HepG2 (cell line): ENCODE results near the gene CNN3. TPM values are rescaled to one million over a fixed set of nuclear protein-coding genes. Genes with fewer than 3 reads are reported as not detected.

Source experiments
- ATAC-seq: fragments of 200-7000 bp; cut with Tn5 transposase; 3 replicates; pipeline ENCODE4 v1.9.1; 2020; ENCODE audit warnings: mild to moderate bottlenecking, moderate library complexity
- BruUV-seq: library from RNA; stranded (reverse); fragments of 400-500 nt; replicated peaks from 2 replicates; lab custom pipeline; 2021; lab: Mats Ljungman, UMichigan
- CTCF ChIA-PET: fragments of 300-600 bp; formaldehyde crosslinking; extraction: SDS; loops from one replicate; lab custom pipeline; 2021; ENCODE audit warnings: low total read pairs, inconsistent platforms, low intra/inter-chr PET ratio; lab: Yijun Ruan, JAX
- POLR2A ChIA-PET: fragments of 350-600 bp; sonication (Branson Sonifier 250); formaldehyde crosslinking; loops from one replicate; lab custom pipeline; 2020; ENCODE audit warnings: antibody characterized with exemption, inconsistent platforms; lab: Yijun Ruan, JAX
- DNase-seq: peaks from one replicate; pipeline ENCODE4 v3.0.0-alpha.2; 2015; ENCODE audit warnings: low spot score
- FAIRE-seq: peaks from 3 replicates; lab custom pipeline; 2011; peaks lifted over from hg19 to GRCh38; lab: Jason Lieb, UNC
- H2AFZ ChIP-seq: one replicate; pipeline ENCODE4 v1.6.1; 2011; ENCODE audit warnings: low read length, inconsistent platforms
- H3K27ac ChIP-seq: fragments of 300-600 bp; 3 replicates; pipeline ENCODE4 v1.8.0; 2011; ENCODE audit warnings: mixed run types, mild to moderate bottlenecking, mixed read lengths, low read length, inconsistent platforms; ENCODE audit not compliant: insufficient read depth; ENCODE audit errors: extremely low read length
- H3K27me3 ChIP-seq, 2 experiments: fragments of 200-600 bp in 1 of 2; 2 replicates in 1 of 2; 3 replicates in 1 of 2; pipeline versions ENCODE4 v1.6.0 to v1.8.0; 2011; ENCODE audit warnings: low read length in 2 of 2, mild to moderate bottlenecking in 2 of 2, moderate library complexity in 2 of 2, inconsistent platforms in 1 of 2; ENCODE audit not compliant: insufficient read depth in 2 of 2, control insufficient read depth in 1 of 2
- H3K36me3 ChIP-seq, 2 experiments: fragments of 200-600 bp in 1 of 2; replicated peaks in 1 of 2; 2 replicates in 1 of 2; 3 replicates in 1 of 2; pipeline versions ENCODE4 v1.5.1 to v1.8.0; 2011; ENCODE audit warnings: low read length in 2 of 2, inconsistent platforms in 1 of 2; ENCODE audit not compliant: insufficient read depth in 2 of 2, control insufficient read depth in 1 of 2
- H3K4me1 ChIP-seq: 2 replicates; pipeline ENCODE4 v1.5.1; 2012; ENCODE audit warnings: low read length, inconsistent platforms; ENCODE audit not compliant: insufficient read depth
- H3K4me2 ChIP-seq: 2 replicates; pipeline ENCODE4 v1.6.0; 2011; ENCODE audit warnings: low read depth, low read length, inconsistent platforms
- H3K4me3 ChIP-seq, 3 experiments: fragments of 200-600 bp in 1 of 3; sonication (generic), shearing (Covaris generic) in 1 of 3; replicated peaks in 1 of 3; 2 replicates each; pipeline ENCODE4 v1.5.1; 2011 to 2016; ENCODE audit warnings: low read length in 3 of 3, inconsistent platforms in 2 of 3, low read depth in 2 of 3, mild to moderate bottlenecking in 2 of 3, control low read depth in 1 of 3, mixed read lengths in 1 of 3; ENCODE audit not compliant: insufficient read depth in 1 of 3
- H3K79me2 ChIP-seq: one replicate; pipeline ENCODE4 v1.6.1; 2011; ENCODE audit warnings: low read length, inconsistent platforms; ENCODE audit not compliant: insufficient read depth
- H3K9ac ChIP-seq: 2 replicates; pipeline ENCODE4 v1.6.0; 2011; ENCODE audit warnings: mild to moderate bottlenecking, low read depth, low read length, inconsistent platforms; ENCODE audit not compliant: insufficient read depth
- H3K9me3 ChIP-seq: 2 replicates; pipeline ENCODE4 v1.5.1; 2012; ENCODE audit warnings: mild to moderate bottlenecking, low read length
- H4K20me1 ChIP-seq: 2 replicates; pipeline ENCODE4 v1.6.0; 2011; ENCODE audit warnings: inconsistent platforms, mild to moderate bottlenecking, low read length, moderate library complexity; ENCODE audit not compliant: insufficient read depth
- FOXP1 ChIP-seq, 2 experiments: fragments of 450-650 bp in 1 of 2; IDR thresholded peaks; 2 replicates each; pipeline ENCODE4 v1.6.1; 2017 to 2018; ENCODE audit warnings: antibody characterized with exemption in 1 of 2
- KMT2B ChIP-seq: IDR thresholded peaks from 2 replicates; pipeline ENCODE4 v1.6.1; 2016; ENCODE audit warnings: missing genetic modification reagents, missing compliant biosample characterization
- SALL2 ChIP-seq: sonication (generic); formaldehyde crosslinking; IDR thresholded peaks from 2 replicates; pipeline ENCODE4 v1.8.1; 2023; ENCODE audit warnings: mild to moderate bottlenecking, missing genetic modification reagents, inconsistent platforms
- SRF ChIP-seq: IDR thresholded peaks from 2 replicates; pipeline ENCODE4 v1.6.1; 2011; ENCODE audit warnings: mild to moderate bottlenecking, low read depth, low read length, moderate library complexity
- SRSF4 ChIP-seq: fragments of 200-400 bp; formaldehyde crosslinking; IDR thresholded peaks from one replicate; pipeline ENCODE4 v1.6.1; 2018; ENCODE audit warnings: mild to moderate bottlenecking, low read depth, low read length, moderate library complexity; ENCODE audit not compliant: poor library complexity, severe bottlenecking
- TEAD3 ChIP-seq: optimal IDR thresholded peaks from 2 replicates; pipeline ENCODE3; 2016; ENCODE audit warnings: borderline replicate concordance
- XBP1 ChIP-seq: sonication (generic); formaldehyde crosslinking; IDR thresholded peaks from 2 replicates; pipeline ENCODE4 v1.5.0; 2020; ENCODE audit warnings: missing genetic modification reagents
- WGBS: methylation state at CpG from one replicate; pipeline ENCODE4 v1.1.6; 2017; ENCODE audit warnings: low lambda C conversion rate; 5-methylcytosine and 5-hydroxymethylcytosine counted together
- in situ Hi-C: cut with HindIII; loops from 2 replicates; pipeline ENCODE4 v1.10.0; 2017; ENCODE audit warnings: low pct_unique_long_range_greater_than_20kb; ENCODE audit not compliant: extremely low pct_ligation_motif_present
- intact Hi-C: fragments of 100-400 bp; cut with micrococcal nuclease; formaldehyde crosslinking; loops from one replicate; pipeline ENCODE4 v1.10.0; 2022; ENCODE audit not compliant: unreplicated experiment
- polyA plus RNA-seq, 8 experiments: library from polyadenylated mRNA; depleted of rRNA in 3 of 8; stranded (reverse) in 7 of 8; unstranded in 1 of 8; fragments of >200 nt; fragmentation: Illumina TruSeq in 4 of 8; extraction: Trizol in 4 of 8; gene quantifications; 2 replicates each; pipeline versions ENCODE4 v1.2.1 to v1.2.3, GENCODE V29; 2011 to 2016; ENCODE audit warnings: low read depth in 4 of 8, missing spikeins in 1 of 8, mixed read lengths in 1 of 8; ENCODE audit not compliant: insufficient read depth in 1 of 8
- total RNA-seq, 5 experiments: library from RNA; depleted of rRNA; stranded (reverse); fragments of >200 nt; fragmentation: Illumina TruSeq; extraction: Trizol; gene quantifications; 2 replicates each; pipeline ENCODE4 v1.2.3, GENCODE V29; 2016; ENCODE audit warnings: low read depth in 1 of 5
- TF ChIP-seq, protein P1 (sequence below): sonication (generic); formaldehyde crosslinking; IDR thresholded peaks from 2 replicates; pipeline ENCODE4 v1.4.0; 2020; ENCODE audit warnings: missing genetic modification reagents, borderline replicate concordance

Gene CNN3
- total and polyA plus RNA-seq, 2 of the 13 experiments (the other 11 are each of a cell fraction or from before 2014, with no cell fraction given): 113 to 223 TPM

DNA sequence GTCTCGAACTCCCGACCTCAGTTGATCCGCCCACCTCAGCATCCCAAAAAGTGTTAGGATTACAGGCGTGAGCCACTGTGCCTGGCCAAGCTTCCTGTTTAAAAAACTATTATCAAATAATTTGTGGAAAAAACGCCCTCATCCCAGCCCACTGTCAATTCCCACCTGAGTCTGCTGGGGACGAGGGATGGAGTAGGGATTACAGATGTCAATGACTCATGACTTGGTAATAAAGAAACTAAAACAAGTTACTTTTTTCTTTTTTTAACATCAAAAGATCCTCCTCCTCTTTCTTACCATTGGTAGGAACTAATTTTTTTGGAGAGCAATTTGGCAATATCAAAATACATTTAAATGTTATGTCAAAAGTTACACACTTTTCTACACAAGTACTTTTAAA, 9.7 kb downstream of the CNN3 start:
- CTCF ChIA-PET: no interaction called here

DNA sequence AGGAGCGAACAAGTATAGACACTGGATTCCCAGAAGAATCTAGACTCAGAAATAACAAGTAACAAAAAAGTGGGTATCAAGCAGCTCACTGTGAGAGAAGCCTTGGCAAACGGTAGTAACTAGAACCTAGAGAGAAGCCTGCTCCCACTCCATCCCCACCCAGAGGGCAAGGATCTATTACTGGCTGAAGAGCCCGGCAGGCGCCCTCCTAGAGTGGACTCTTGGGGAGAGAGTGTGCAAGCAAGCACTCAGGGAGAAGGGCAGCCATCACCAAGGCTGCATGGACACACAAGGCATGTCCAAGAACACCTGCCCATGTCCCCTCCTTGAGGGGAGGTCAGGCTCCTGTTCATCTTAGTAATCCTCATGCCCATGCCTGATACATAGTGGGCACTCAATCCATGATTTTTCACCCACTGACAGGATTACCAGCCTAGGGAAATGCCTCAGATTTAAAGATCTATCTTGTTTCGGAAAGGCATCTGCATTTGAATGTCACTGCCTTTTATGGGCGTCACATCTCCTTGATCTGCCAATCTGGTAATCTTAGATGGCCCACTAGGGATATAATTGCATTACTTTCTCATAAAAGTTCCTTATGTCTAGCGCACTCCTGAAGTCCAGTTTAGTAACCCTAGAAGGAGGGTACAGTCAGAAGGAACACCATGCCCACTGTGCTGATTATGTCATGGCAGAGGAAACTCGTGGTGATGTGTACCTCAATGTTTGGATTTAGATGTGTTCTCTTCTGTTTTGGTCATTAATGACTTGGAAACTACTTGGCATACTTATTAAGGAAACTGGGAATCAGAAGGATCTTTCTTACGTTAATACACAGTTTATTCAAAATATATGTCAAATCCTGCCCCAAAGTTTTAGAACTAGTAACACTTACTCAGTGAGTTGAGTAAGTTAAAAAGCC, 14.4 kb downstream of the CNN3 start:
- no peak for FAIRE-seq
- POLR2A ChIA-PET: no interaction called here
- CTCF ChIA-PET: no interaction called here
- Histone ChIP-seq H3K27ac (peak overlapping the region; percentile 19), H2AFZ (no peak overlapping the region), H3K27me3 (no peaks in the 10 kb centered on the region), H3K36me3 (peaks cover 2 to 15% of the 10 kb centered on the region in 2 experiments; a peak in 4 of 5 replicates), H3K4me3 (no peak overlapping the region), H3K4me1 (peaks cover 45% of the 10 kb centered on the region), H4K20me1 (peaks cover 55% of the 10 kb centered on the region), H3K4me2 (peak overlapping the region; percentile 15; the same call in 1 of the 2 replicates), H3K79me2 (peaks cover 97% of the 10 kb centered on the region), H3K9me3 (no peaks in the 10 kb centered on the region), H3K9ac (no peak overlapping the region)
- TF ChIP-seq SRF: peak; percentile 87
- no peak for TF ChIP-seq XBP1 (CRISPR knock-in tag)
- TF ChIP-seq, protein P1, sequence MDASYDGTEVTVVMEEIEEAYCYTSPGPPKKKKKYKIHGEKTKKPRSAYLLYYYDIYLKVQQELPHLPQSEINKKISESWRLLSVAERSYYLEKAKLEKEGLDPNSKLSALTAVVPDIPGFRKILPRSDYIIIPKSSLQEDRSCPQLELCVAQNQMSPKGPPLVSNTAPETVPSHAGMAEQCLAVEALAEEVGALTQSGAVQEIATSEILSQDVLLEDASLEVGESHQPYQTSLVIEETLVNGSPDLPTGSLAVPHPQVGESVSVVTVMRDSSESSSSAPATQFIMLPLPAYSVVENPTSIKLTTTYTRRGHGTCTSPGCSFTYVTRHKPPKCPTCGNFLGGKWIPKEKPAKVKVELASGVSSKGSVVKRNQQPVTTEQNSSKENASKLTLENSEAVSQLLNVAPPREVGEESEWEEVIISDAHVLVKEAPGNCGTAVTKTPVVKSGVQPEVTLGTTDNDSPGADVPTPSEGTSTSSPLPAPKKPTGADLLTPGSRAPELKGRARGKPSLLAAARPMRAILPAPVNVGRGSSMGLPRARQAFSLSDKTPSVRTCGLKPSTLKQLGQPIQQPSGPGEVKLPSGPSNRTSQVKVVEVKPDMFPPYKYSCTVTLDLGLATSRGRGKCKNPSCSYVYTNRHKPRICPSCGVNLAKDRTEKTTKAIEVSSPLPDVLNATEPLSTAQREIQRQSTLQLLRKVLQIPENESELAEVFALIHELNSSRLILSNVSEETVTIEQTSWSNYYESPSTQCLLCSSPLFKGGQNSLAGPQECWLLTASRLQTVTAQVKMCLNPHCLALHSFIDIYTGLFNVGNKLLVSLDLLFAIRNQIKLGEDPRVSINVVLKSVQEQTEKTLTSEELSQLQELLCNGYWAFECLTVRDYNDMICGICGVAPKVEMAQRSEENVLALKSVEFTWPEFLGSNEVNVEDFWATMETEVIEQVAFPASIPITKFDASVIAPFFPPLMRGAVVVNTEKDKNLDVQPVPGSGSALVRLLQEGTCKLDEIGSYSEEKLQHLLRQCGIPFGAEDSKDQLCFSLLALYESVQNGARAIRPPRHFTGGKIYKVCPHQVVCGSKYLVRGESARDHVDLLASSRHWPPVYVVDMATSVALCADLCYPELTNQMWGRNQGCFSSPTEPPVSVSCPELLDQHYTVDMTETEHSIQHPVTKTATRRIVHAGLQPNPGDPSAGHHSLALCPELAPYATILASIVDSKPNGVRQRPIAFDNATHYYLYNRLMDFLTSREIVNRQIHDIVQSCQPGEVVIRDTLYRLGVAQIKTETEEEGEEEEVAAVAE (CRISPR knock-in tag): no peak
- TF ChIP-seq TEAD3: no peak
- ATAC-seq: peak; percentile 72
- WGBS: 86% methylated on average over 7 of the region's 9 CpGs
- no peak for DNase-seq
- in situ Hi-C loops (no loop called here), intact Hi-C loops (no loop called here)
- BruUV-seq: no TSS peak

More for the DNA sequence above, 9.7 kb downstream of the CNN3 start:
- in situ Hi-C loops: no loop called here
- H3K4me2 ChIP-seq: no peak overlapping the region
- no peaks in the 10 kb centered on the region for H3K9me3 ChIP-seq
- H3K79me2 ChIP-seq: peaks cover 99% of the 10 kb centered on the region
- FAIRE-seq (no peak), ATAC-seq (no peak), DNase-seq (no peak)
- H3K9ac ChIP-seq: no peak overlapping the region
- no peak overlapping the region for H3K4me3 ChIP-seq
- H3K27me3 ChIP-seq: no peaks in the 10 kb centered on the region
- POLR2A ChIA-PET: no interaction called here
- intact Hi-C loops: no loop called here
- peaks cover 0 to 15% of the 10 kb centered on the region in 2 experiments; a peak in 3 of 5 replicates for H3K36me3 ChIP-seq
- peaks cover 80% of the 10 kb centered on the region for H4K20me1 ChIP-seq
- TF ChIP-seq FOXP1 (IDR thresholded peaks at IDR 0.05): no peak
- no peak for TF ChIP-seq FOXP1 (CRISPR knock-in tag; IDR thresholded peaks at IDR 0.05)
- TF ChIP-seq SRSF4: no peak
- TF ChIP-seq SALL2: no peak
- no peak for TF ChIP-seq KMT2B (CRISPR knock-in tag)
- H3K4me1 ChIP-seq: peaks cover 63% of the 10 kb centered on the region
- no peak overlapping the region for H3K27ac ChIP-seq
- 98% methylated on average over 6 of the region's 6 CpGs for WGBS
- H2AFZ ChIP-seq: no peak overlapping the region
- BruUV-seq: no TSS peak
